ENCODE measurements around the gene CDK6. TPM values are rescaled to one million over a fixed set of nuclear protein-coding genes. Genes with fewer than 3 reads are reported as not detected.
A peak's percentile ranks its signal among the peaks of the same experiment; 100 is the strongest.

Gene CDK6
- total and polyA plus RNA-seq, 10 of the 15 experiments (the other 5 are each of a cell fraction or from before 2014, with no cell fraction given), result 8.0 to 118 (median 45.8) TPM

GRCh38 chr7:92831716-92832533, 4.4 kb downstream of the CDK6 start (continued):
- TF ChIP-seq, protein P1, sequence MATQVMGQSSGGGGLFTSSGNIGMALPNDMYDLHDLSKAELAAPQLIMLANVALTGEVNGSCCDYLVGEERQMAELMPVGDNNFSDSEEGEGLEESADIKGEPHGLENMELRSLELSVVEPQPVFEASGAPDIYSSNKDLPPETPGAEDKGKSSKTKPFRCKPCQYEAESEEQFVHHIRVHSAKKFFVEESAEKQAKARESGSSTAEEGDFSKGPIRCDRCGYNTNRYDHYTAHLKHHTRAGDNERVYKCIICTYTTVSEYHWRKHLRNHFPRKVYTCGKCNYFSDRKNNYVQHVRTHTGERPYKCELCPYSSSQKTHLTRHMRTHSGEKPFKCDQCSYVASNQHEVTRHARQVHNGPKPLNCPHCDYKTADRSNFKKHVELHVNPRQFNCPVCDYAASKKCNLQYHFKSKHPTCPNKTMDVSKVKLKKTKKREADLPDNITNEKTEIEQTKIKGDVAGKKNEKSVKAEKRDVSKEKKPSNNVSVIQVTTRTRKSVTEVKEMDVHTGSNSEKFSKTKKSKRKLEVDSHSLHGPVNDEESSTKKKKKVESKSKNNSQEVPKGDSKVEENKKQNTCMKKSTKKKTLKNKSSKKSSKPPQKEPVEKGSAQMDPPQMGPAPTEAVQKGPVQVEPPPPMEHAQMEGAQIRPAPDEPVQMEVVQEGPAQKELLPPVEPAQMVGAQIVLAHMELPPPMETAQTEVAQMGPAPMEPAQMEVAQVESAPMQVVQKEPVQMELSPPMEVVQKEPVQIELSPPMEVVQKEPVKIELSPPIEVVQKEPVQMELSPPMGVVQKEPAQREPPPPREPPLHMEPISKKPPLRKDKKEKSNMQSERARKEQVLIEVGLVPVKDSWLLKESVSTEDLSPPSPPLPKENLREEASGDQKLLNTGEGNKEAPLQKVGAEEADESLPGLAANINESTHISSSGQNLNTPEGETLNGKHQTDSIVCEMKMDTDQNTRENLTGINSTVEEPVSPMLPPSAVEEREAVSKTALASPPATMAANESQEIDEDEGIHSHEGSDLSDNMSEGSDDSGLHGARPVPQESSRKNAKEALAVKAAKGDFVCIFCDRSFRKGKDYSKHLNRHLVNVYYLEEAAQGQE (IDR thresholded peaks at IDR 0.05; ENCODE audit: low read depth, low read length), result no peak
- TF ChIP-seq SPI1 (IDR thresholded peaks at IDR 0.05; ENCODE audit: borderline replicate concordance, insufficient read depth, low read depth, low read length) (no peak), NBN (IDR thresholded peaks at IDR 0.05) (no peak), GATAD2B (conservative IDR thresholded peaks at IDR 0.05; ENCODE audit: low read depth) (0 out of 2 replicates have a peak, but pooled peaks have one; percentile 6), HDAC2 (IDR thresholded peaks at IDR 0.05) (no peak), ZNF274 (IDR thresholded peaks at IDR 0.05; ENCODE audit: insufficient read depth, insufficient read length) (no peak), JUNB (IDR thresholded peaks at IDR 0.05) (peak; percentile 26; the same call in 1 of the 2 replicates), JUND (IDR thresholded peaks at IDR 0.05; ENCODE audit: low read depth, low read length) (no peak), CEBPB (IDR thresholded peaks at IDR 0.05; ENCODE audit: borderline replicate concordance in 1 of 2, low read depth in 2 of 2, low read length in 2 of 2) (no peak), TCF7 (IDR thresholded peaks at IDR 0.05; ENCODE audit: borderline replicate concordance) (no peak), ZNF207 (IDR thresholded peaks at IDR 0.05; ENCODE audit: borderline replicate concordance) (no peak), NFXL1 (IDR thresholded peaks at IDR 0.05; ENCODE audit: borderline replicate concordance) (no peak), ETV6 (conservative IDR thresholded peaks at IDR 0.05 in 1 of 2, IDR thresholded peaks at IDR 0.05 in 1 of 2; ENCODE audit: borderline replicate concordance in 1 of 2, low read depth in 1 of 2) (no peak), MYB (IDR thresholded peaks at IDR 0.05; ENCODE audit: borderline replicate concordance, low read depth, low read length) (no peak), SRF (IDR thresholded peaks at IDR 0.05; ENCODE audit: low read depth in 2 of 2, low read length in 2 of 2) (no peak)
- TF ChIP-seq, protein P2, sequence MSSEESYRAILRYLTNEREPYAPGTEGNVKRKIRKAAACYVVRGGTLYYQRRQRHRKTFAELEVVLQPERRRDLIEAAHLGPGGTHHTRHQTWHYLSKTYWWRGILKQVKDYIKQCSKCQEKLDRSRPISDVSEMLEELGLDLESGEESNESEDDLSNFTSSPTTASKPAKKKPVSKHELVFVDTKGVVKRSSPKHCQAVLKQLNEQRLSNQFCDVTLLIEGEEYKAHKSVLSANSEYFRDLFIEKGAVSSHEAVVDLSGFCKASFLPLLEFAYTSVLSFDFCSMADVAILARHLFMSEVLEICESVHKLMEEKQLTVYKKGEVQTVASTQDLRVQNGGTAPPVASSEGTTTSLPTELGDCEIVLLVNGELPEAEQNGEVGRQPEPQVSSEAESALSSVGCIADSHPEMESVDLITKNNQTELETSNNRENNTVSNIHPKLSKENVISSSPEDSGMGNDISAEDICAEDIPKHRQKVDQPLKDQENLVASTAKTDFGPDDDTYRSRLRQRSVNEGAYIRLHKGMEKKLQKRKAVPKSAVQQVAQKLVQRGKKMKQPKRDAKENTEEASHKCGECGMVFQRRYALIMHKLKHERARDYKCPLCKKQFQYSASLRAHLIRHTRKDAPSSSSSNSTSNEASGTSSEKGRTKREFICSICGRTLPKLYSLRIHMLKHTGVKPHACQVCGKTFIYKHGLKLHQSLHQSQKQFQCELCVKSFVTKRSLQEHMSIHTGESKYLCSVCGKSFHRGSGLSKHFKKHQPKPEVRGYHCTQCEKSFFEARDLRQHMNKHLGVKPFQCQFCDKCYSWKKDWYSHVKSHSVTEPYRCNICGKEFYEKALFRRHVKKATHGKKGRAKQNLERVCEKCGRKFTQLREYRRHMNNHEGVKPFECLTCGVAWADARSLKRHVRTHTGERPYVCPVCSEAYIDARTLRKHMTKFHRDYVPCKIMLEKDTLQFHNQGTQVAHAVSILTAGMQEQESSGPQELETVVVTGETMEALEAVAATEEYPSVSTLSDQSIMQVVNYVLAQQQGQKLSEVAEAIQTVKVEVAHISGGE (CRISPR knock-in tag; IDR thresholded peaks at IDR 0.05), result no peak
- TF ChIP-seq, protein P3, sequence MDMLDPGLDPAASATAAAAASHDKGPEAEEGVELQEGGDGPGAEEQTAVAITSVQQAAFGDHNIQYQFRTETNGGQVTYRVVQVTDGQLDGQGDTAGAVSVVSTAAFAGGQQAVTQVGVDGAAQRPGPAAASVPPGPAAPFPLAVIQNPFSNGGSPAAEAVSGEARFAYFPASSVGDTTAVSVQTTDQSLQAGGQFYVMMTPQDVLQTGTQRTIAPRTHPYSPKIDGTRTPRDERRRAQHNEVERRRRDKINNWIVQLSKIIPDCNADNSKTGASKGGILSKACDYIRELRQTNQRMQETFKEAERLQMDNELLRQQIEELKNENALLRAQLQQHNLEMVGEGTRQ (IDR thresholded peaks at IDR 0.05; ENCODE audit: borderline replicate concordance, low read depth, low read length), result no peak
- TF ChIP-seq, protein P4, sequence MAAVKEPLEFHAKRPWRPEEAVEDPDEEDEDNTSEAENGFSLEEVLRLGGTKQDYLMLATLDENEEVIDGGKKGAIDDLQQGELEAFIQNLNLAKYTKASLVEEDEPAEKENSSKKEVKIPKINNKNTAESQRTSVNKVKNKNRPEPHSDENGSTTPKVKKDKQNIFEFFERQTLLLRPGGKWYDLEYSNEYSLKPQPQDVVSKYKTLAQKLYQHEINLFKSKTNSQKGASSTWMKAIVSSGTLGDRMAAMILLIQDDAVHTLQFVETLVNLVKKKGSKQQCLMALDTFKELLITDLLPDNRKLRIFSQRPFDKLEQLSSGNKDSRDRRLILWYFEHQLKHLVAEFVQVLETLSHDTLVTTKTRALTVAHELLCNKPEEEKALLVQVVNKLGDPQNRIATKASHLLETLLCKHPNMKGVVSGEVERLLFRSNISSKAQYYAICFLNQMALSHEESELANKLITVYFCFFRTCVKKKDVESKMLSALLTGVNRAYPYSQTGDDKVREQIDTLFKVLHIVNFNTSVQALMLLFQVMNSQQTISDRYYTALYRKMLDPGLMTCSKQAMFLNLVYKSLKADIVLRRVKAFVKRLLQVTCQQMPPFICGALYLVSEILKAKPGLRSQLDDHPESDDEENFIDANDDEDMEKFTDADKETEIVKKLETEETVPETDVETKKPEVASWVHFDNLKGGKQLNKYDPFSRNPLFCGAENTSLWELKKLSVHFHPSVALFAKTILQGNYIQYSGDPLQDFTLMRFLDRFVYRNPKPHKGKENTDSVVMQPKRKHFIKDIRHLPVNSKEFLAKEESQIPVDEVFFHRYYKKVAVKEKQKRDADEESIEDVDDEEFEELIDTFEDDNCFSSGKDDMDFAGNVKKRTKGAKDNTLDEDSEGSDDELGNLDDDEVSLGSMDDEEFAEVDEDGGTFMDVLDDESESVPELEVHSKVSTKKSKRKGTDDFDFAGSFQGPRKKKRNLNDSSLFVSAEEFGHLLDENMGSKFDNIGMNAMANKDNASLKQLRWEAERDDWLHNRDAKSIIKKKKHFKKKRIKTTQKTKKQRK (IDR thresholded peaks at IDR 0.05; ENCODE audit: low read depth, low read length), result no peak

Data from GM12878 (cell line).